SK-N-SH treated with all-trans-retinoic acid at 6 μM for 48 hours (cell line): ENCODE data around the gene IFNW1.
"Not testable (repeated sequence)": the region's sequence is repeated elsewhere in the genome, so short reads cannot be mapped to it uniquely, and the experiment has no call there.

Source experiments
- ATAC-seq: fragments of 200-7000 bp; cut with Tn5 transposase; 3 replicates; pipeline ENCODE4 v1.9.1; 2020; ENCODE audit warnings: mild to moderate bottlenecking, moderate library complexity
- ARNTL ChIP-seq: fragments of 450-650 bp; formaldehyde crosslinking; IDR thresholded peaks from 2 replicates; pipeline ENCODE4 v1.5.0; 2020; ENCODE audit warnings: low read depth, mild to moderate bottlenecking, moderate library complexity, borderline replicate concordance
- BACH2 ChIP-seq: fragments of 250-450 bp; sonication (Bioruptor Pico); IDR thresholded peaks from 2 replicates; pipeline ENCODE4 v1.9.0; 2021; ENCODE audit warnings: mild to moderate bottlenecking, borderline replicate concordance
- ESRRG ChIP-seq: fragments of 250-450 bp; sonication (Bioruptor Pico); IDR thresholded peaks from 2 replicates; pipeline ENCODE4 v1.6.1; 2021; ENCODE audit warnings: mild to moderate bottlenecking
- GLIS3 ChIP-seq: fragments of 250-450 bp; sonication (Bioruptor Pico); IDR thresholded peaks from 2 replicates; pipeline ENCODE4 v1.5.0; 2020; ENCODE audit warnings: mild to moderate bottlenecking, moderate library complexity
- ISL1 ChIP-seq: fragments of 250-450 bp; sonication (Bioruptor Pico); IDR thresholded peaks from 2 replicates; pipeline ENCODE4 v2.1.2; 2022; ENCODE audit warnings: mild to moderate bottlenecking, moderate library complexity
- OSR1 ChIP-seq: fragments of 250-450 bp; sonication (Bioruptor Pico); IDR thresholded peaks from 2 replicates; pipeline ENCODE4 v1.8.0; 2022; ENCODE audit warnings: moderate library complexity, mild to moderate bottlenecking, inconsistent platforms
- PATZ1 ChIP-seq: fragments of 250-450 bp; sonication (Bioruptor Pico); IDR thresholded peaks from 2 replicates; pipeline ENCODE4 v1.8.0; 2020; ENCODE audit warnings: mild to moderate bottlenecking, moderate library complexity, borderline replicate concordance
- RARB ChIP-seq: fragments of 250-450 bp; sonication (Bioruptor Pico); IDR thresholded peaks from 2 replicates; pipeline ENCODE4 v1.8.0; 2021; ENCODE audit warnings: mild to moderate bottlenecking, moderate library complexity
- TCF4 ChIP-seq: fragments of 250-450 bp; sonication (Bioruptor Pico); IDR thresholded peaks from 2 replicates; pipeline ENCODE4 v1.8.0; 2021; ENCODE audit warnings: mild to moderate bottlenecking, moderate library complexity, borderline replicate concordance
- TOX ChIP-seq: fragments of 250-450 bp; sonication (Bioruptor Pico); IDR thresholded peaks from 2 replicates; pipeline ENCODE4 v1.8.0; 2021; ENCODE audit warnings: mild to moderate bottlenecking, moderate library complexity, borderline replicate concordance
- ZC3H10 ChIP-seq: fragments of 250-450 bp; sonication (Bioruptor Pico); IDR thresholded peaks from 2 replicates; pipeline ENCODE4 v1.5.1; 2021; ENCODE audit warnings: mild to moderate bottlenecking, moderate library complexity
- ZFP3 ChIP-seq: fragments of 250-450 bp; sonication (Bioruptor Pico); IDR thresholded peaks from 2 replicates; pipeline ENCODE4 v1.5.0; 2020; ENCODE audit warnings: mild to moderate bottlenecking, moderate library complexity
- ZFP30 ChIP-seq: fragments of 450-650 bp; formaldehyde crosslinking; IDR thresholded peaks from 2 replicates; pipeline ENCODE4 v1.5.0; 2022; ENCODE audit warnings: mild to moderate bottlenecking, moderate library complexity
- ZNF565 ChIP-seq: fragments of 450-650 bp; formaldehyde crosslinking; conservative IDR thresholded peaks from 2 replicates; pipeline ENCODE4 v1.5.0; 2020; ENCODE audit warnings: low read depth, mild to moderate bottlenecking, moderate library complexity
- ZNF70 ChIP-seq: fragments of 450-650 bp; formaldehyde crosslinking; IDR thresholded peaks from 2 replicates; pipeline ENCODE4 v1.5.0; 2020; ENCODE audit warnings: mild to moderate bottlenecking, moderate library complexity
- ZNF8 ChIP-seq: fragments of 450-650 bp; formaldehyde crosslinking; IDR thresholded peaks from 2 replicates; pipeline ENCODE4 v1.5.0; 2020; ENCODE audit warnings: mild to moderate bottlenecking, moderate library complexity
- TF ChIP-seq, protein P1 (sequence below): fragments of 250-450 bp; sonication (Bioruptor Pico); IDR thresholded peaks from 2 replicates; pipeline ENCODE4 v1.8.0; 2021; ENCODE audit warnings: low read depth, mild to moderate bottlenecking, moderate library complexity, borderline replicate concordance
- TF ChIP-seq, protein P2 (sequence below): fragments of 250-450 bp; sonication (Bioruptor Pico); IDR thresholded peaks from 2 replicates; pipeline ENCODE4 v1.5.1; 2021; ENCODE audit warnings: mild to moderate bottlenecking, moderate library complexity
- TF ChIP-seq, protein P3 (sequence below): fragments of 250-450 bp; sonication (Bioruptor Pico); IDR thresholded peaks from 2 replicates; pipeline ENCODE4 v1.5.0; 2020; ENCODE audit warnings: mild to moderate bottlenecking, moderate library complexity

IFNW1 gene

GRCh38 chr9:21141427-21141882, at the start of gene IFNW1:
Gene IFNW1, minus strand, starts transcription at chr9:21141832. Its CDS starts 262 bp downstream, at chr9:21141570.
- peak; percentile 62 for ATAC-seq
- TF ChIP-seq GLIS3 (CRISPR knock-in tag) (no peak), ESRRG (CRISPR knock-in tag) (no peak)
- TF ChIP-seq, all 23 proteins: peak for 0

DNA sequence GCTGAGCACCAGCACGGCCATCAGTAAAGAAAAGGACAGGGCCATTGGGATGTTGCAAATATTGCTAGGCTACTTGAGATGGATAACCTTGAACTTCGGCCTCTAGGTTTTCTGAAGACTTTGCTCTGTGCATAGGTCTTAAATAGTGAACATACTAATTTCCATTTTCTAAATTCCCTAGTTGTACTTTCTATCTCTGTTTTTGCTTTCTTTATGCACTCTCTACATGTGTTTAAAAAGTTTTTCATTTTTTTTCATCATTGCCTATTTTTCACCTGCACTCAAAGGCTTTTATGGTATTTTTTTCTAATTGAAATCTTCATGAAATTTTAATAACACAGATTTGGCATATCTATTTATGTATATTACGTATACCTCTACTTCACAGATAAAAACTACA, 45.9 kb upstream of the IFNW1 start, which contains the start of gene IFNA4:
Gene IFNA4, minus strand, starts transcription at position 101 of the 400 bp plus-strand sequence. Its CDS starts 56 bp downstream, at position 45.
- not testable (repeated sequence) for ATAC-seq

DNA sequence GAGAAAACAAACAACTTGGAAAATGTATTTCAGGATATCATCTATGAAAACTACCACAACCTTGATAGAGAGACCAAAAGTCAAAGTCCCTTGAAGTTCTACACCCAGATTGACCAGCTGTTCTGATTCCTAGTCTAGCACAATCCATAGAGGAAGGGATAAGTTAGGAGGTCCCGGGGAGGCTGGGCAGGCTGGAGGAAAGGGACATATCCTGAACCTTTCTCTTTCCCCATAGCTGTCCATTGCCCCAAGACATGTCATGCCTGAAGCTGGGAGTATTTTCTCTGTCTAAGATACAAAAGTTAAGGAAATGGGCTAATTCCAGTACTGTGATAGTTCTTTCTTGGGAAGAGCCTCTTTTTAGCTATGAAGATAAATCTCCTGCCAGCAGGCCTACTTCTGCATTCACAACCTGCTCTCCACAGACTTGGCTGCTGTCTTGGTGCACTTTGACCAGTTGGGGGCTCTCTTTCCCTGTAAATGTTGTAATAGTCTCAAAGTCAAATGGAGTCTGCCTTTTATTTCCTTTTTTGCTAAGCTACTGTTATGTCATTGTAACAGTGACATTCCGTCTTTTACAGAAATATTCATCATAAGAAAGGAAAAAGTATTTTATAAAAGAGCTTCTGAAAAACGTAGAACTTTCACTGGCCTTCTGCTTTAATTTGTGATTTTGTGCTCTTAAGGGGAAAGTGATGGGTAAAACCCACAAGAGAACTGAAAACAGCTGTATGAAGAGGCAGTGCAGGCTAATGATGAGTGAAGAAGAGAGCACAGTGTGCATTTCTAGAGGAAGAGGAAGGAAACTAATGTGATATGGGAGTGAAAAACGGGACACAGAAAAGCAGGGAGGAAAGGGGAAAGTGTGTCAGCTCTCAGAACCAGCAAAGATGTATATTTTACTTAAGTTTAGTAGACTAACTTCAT, 41.4 kb upstream of the IFNW1 start:
- ATAC-seq = peak; percentile 92

DNA sequence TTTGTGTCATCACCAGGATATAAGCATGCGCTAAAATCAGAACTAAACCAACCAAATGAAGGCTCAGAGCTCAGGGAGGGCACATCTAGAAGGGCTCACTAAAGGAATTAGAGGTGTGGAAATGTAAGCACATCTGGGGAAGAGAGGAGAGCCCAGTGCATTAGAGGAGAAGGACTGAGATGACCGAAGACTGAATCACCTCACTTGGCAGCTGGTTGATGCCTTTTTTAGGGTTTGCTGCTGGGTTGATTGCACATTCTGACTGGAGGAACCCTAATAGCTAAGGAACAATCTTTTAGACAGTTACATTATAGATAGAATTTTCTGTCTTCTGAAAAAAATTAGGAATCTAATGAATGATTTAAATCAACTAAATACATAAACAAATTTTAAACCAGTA, 33.0 kb upstream of the IFNW1 start:
- ATAC-seq = no peak
- TF ChIP-seq TOX (CRISPR knock-in tag) (no peak), ZNF8 (no peak), TCF4 (no peak), OSR1 (CRISPR knock-in tag) (no peak), ZNF565 (no peak), RARB (CRISPR knock-in tag) (no peak), ZC3H10 (no peak), ISL1 (CRISPR knock-in tag) (no peak), ZNF70 (CRISPR knock-in tag) (no peak), ZFP30 (no peak), BACH2 (CRISPR knock-in tag) (no peak), ZFP3 (no peak), ESRRG (CRISPR knock-in tag) (no peak), ARNTL (CRISPR knock-in tag) (no peak)
- TF ChIP-seq, protein P1, sequence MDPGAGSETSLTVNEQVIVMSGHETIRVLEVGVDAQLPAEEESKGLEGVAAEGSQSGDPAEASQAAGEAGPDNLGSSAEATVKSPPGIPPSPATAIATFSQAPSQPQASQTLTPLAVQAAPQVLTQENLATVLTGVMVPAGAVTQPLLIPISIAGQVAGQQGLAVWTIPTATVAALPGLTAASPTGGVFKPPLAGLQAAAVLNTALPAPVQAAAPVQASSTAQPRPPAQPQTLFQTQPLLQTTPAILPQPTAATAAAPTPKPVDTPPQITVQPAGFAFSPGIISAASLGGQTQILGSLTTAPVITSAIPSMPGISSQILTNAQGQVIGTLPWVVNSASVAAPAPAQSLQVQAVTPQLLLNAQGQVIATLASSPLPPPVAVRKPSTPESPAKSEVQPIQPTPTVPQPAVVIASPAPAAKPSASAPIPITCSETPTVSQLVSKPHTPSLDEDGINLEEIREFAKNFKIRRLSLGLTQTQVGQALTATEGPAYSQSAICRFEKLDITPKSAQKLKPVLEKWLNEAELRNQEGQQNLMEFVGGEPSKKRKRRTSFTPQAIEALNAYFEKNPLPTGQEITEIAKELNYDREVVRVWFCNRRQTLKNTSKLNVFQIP (CRISPR knock-in tag) = no peak
- TF ChIP-seq, protein P2, sequence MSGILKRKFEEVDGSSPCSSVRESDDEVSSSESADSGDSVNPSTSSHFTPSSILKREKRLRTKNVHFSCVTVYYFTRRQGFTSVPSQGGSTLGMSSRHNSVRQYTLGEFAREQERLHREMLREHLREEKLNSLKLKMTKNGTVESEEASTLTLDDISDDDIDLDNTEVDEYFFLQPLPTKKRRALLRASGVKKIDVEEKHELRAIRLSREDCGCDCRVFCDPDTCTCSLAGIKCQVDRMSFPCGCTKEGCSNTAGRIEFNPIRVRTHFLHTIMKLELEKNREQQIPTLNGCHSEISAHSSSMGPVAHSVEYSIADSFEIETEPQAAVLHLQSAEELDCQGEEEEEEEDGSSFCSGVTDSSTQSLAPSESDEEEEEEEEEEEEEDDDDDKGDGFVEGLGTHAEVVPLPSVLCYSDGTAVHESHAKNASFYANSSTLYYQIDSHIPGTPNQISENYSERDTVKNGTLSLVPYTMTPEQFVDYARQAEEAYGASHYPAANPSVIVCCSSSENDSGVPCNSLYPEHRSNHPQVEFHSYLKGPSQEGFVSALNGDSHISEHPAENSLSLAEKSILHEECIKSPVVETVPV = no peak

DNA sequence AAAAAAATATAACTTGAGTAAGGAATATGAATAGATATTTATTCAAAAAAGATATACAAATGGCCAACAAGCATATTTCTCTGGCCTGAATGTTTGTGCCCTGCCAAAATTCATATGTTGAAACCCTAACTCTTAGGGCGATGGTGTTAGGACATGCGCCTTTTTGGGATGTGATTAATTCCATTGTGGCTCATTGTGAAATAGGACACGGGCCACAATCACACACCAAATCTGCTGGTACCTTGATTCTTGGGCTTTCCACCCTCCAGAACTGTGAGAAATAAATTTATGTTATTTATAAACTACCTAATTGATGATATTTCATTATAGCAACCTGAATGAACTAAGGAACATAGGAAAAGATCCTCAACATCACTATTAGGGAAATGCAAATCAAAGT, 30.5 kb upstream of the IFNW1 start:
- no peak for ATAC-seq

DNA sequence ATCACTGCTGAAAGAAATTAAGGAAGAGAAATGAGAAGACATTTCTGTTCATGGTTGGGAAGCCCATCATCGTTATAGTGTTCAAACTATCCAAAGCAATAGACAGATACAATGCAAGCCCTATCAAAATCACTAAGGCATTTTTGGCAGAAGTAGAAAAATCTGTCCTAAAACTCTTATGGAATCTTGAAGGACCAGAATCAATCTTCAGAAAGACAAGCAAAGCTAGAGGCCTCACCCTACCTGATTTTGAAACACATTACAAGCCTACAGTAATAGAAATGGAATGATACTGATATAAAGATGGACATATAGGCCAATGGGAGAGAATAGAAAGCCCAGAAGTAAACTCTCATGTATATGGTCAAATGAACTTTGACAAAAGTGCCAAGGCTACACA, 29.7 kb upstream of the IFNW1 start:
- TF ChIP-seq ARNTL (CRISPR knock-in tag) (no peak), TOX (CRISPR knock-in tag) (no peak), ZFP3 (no peak)
- TF ChIP-seq, protein P3, sequence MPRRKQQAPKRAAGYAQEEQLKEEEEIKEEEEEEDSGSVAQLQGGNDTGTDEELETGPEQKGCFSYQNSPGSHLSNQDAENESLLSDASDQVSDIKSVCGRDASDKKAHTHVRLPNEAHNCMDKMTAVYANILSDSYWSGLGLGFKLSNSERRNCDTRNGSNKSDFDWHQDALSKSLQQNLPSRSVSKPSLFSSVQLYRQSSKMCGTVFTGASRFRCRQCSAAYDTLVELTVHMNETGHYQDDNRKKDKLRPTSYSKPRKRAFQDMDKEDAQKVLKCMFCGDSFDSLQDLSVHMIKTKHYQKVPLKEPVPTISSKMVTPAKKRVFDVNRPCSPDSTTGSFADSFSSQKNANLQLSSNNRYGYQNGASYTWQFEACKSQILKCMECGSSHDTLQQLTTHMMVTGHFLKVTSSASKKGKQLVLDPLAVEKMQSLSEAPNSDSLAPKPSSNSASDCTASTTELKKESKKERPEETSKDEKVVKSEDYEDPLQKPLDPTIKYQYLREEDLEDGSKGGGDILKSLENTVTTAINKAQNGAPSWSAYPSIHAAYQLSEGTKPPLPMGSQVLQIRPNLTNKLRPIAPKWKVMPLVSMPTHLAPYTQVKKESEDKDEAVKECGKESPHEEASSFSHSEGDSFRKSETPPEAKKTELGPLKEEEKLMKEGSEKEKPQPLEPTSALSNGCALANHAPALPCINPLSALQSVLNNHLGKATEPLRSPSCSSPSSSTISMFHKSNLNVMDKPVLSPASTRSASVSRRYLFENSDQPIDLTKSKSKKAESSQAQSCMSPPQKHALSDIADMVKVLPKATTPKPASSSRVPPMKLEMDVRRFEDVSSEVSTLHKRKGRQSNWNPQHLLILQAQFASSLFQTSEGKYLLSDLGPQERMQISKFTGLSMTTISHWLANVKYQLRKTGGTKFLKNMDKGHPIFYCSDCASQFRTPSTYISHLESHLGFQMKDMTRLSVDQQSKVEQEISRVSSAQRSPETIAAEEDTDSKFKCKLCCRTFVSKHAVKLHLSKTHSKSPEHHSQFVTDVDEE (CRISPR knock-in tag) = no peak
- TF ChIP-seq, all 23 proteins: peak for 0
- no peak for ATAC-seq

More for the DNA sequence above, 30.5 kb upstream of the IFNW1 start:
- TF ChIP-seq PATZ1 (CRISPR knock-in tag) = no peak

GRCh38 chr9:21166560-21166959, 24.9 kb upstream of the IFNW1 start, which contains the start of gene IFNA21:
Gene IFNA21, minus strand, starts transcription at chr9:21166660. Its CDS starts 48 bp downstream, at chr9:21166612.
- not testable (repeated sequence) for ATAC-seq
